ENCODE measurements around the gene LMOD3. TPM values are rescaled to one million over a fixed set of nuclear protein-coding genes. Genes with fewer than 3 reads are reported as not detected.

Gene LMOD3
- total and polyA plus RNA-seq, 2 donors (not counting 1 experiment from before 2014, with no cell fraction given): not detected

- intact Hi-C loops (cut with micrococcal nuclease): loop anchor here (5.0 kb wide), 2 partner anchors 158 to 273 kb away; no protein-coding TSS in a partner anchor
- H3K4me2 ChIP-seq (replicated peaks; ENCODE audit: low read depth, low read length, poor library complexity, severe bottlenecking): no peak overlapping the region
- ChIA-PET POLR2A (no interaction called here), CTCF (interaction anchor here (1.4 to 5.5 kb wide), 3 partner anchors 10 to 245 kb away, joined by 4 to 40 read pairs (median 24); no protein-coding TSS in a partner anchor)
- no peak overlapping the region for H3K9ac ChIP-seq (ENCODE audit: low read length)
- H3K9me3 ChIP-seq (ENCODE audit: control extremely low read depth in 1 of 3, control insufficient read depth in 2 of 3, insufficient read depth in 1 of 3, low read length in 2 of 3): no peaks in the 10 kb centered on the region
- no peaks in the 10 kb centered on the region for H3K79me2 ChIP-seq (ENCODE audit: control insufficient read depth, insufficient read depth, low read length)
- DNase-seq (no peak), ATAC-seq (ENCODE audit: low read depth) (no peak)
- no peak overlapping the region for H3K4me3 ChIP-seq (ENCODE audit: control extremely low read depth in 1 of 5, extremely low read depth in 1 of 5, insufficient read depth in 1 of 5, low read depth in 2 of 5, low read length in 4 of 5)
- TF ChIP-seq CTCF (IDR thresholded peaks at IDR 0.05): no peak
- no peak for TF ChIP-seq EZH2 (IDR thresholded peaks at IDR 0.05; ENCODE audit: borderline replicate concordance, insufficient read depth, low read depth, low read length, poor library complexity, severe bottlenecking)
- H3K27ac ChIP-seq (ENCODE audit: low read length in 2 of 2): no peak overlapping the region
- H2AFZ ChIP-seq (ENCODE audit: insufficient read depth, low read depth, low read length, poor library complexity, severe bottlenecking): no peak overlapping the region
- no peaks in the 10 kb centered on the region for H3K4me1 ChIP-seq (ENCODE audit: control insufficient read depth in 2 of 2, insufficient read depth in 2 of 2, low read length in 2 of 2)
- H3K4me1 Mint-ChIP-seq: no peaks in the 10 kb centered on the region
- H3K27me3 Mint-ChIP-seq: peaks cover 3% of the 10 kb centered on the region
- H3K27me3 ChIP-seq (replicated peaks in 1 of 4; ENCODE audit: control extremely low read depth in 1 of 4, control insufficient read depth in 3 of 4, insufficient read depth in 4 of 4, low read length in 3 of 4): no peaks in the 10 kb centered on the region
- no peak overlapping the region for H3K27ac Mint-ChIP-seq
- H3K9me3 Mint-ChIP-seq (ENCODE audit: insufficient read depth): no peaks in the 10 kb centered on the region
- H3K4me3 Mint-ChIP-seq: no peak overlapping the region
- no peaks in the 10 kb centered on the region for H3K36me3 ChIP-seq (replicated peaks in 1 of 2; ENCODE audit: control extremely low read depth in 1 of 2, control insufficient read depth in 1 of 2, extremely low read depth in 1 of 2, insufficient read depth in 2 of 2, low read length in 1 of 2)
- no peaks in the 10 kb centered on the region for H4K20me1 ChIP-seq (ENCODE audit: control insufficient read depth, insufficient read depth, low read length, poor library complexity, severe bottlenecking)
Observed at GRCh38 chr3:69164296-69164695, 41.9 kb upstream of the LMOD3 start.

DNA sequence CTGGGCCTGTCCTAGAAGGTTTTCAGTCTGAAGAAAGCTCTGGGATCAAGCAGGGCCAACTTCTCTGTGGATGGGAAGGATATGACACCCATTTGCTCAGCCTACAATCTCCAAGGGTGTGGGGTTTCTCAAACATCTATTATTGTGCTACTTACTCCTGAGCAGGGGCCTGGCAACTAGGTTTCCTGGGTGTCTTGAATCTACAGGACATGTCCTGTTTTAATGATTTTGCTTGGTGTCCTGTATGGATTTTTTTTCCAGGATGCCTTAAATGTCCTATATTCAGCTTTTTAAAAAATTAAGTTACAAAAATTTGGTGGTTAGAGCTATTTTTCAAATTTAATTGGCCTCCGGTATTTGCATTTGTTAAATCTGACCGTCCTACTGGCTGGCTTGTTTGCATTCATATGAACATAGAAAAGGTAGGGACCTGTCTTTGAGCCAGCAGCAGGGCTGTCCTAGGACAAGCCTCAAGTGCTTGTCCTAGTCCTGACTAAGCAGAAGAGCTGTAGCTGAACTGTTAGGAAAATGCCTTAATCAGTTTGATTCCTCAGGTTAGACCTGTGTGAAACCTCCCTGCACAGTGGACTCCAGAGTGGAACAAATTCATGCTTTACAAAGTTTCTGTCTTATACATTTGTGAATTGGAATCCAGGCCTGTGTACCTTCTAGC is 40.0 kb upstream of the LMOD3 start:
- DNase-seq: no peak
- H3K27ac ChIP-seq (ENCODE audit: low read length in 2 of 2): no peak overlapping the region
- H3K27me3 ChIP-seq (replicated peaks in 1 of 4; ENCODE audit: control extremely low read depth in 1 of 4, control insufficient read depth in 3 of 4, insufficient read depth in 4 of 4, low read length in 3 of 4): no peaks in the 10 kb centered on the region
- H3K36me3 ChIP-seq (replicated peaks in 1 of 2; ENCODE audit: control extremely low read depth in 1 of 2, control insufficient read depth in 1 of 2, extremely low read depth in 1 of 2, insufficient read depth in 2 of 2, low read length in 1 of 2): no peaks in the 10 kb centered on the region
- intact Hi-C loops (cut with micrococcal nuclease): loop anchor here (5.0 kb wide), 2 partner anchors 160 to 275 kb away; no protein-coding TSS in a partner anchor
- no peak overlapping the region for H3K27ac Mint-ChIP-seq
- H3K4me2 ChIP-seq (replicated peaks; ENCODE audit: low read depth, low read length, poor library complexity, severe bottlenecking): no peak overlapping the region
- no peak overlapping the region for H2AFZ ChIP-seq (ENCODE audit: insufficient read depth, low read depth, low read length, poor library complexity, severe bottlenecking)
- no peaks in the 10 kb centered on the region for H3K4me1 ChIP-seq (ENCODE audit: control insufficient read depth in 2 of 2, insufficient read depth in 2 of 2, low read length in 2 of 2)
- H3K9me3 Mint-ChIP-seq (ENCODE audit: insufficient read depth): no peaks in the 10 kb centered on the region
- no peak for ATAC-seq (ENCODE audit: low read depth)
- H3K9me3 ChIP-seq (ENCODE audit: control extremely low read depth in 1 of 3, control insufficient read depth in 2 of 3, insufficient read depth in 1 of 3, low read length in 2 of 3): no peaks in the 10 kb centered on the region
- H3K27me3 Mint-ChIP-seq: peaks cover 2% of the 10 kb centered on the region
- TF ChIP-seq EZH2 (IDR thresholded peaks at IDR 0.05; ENCODE audit: borderline replicate concordance, insufficient read depth, low read depth, low read length, poor library complexity, severe bottlenecking) (no peak), CTCF (IDR thresholded peaks at IDR 0.05) (no peak)
- no peaks in the 10 kb centered on the region for H3K79me2 ChIP-seq (ENCODE audit: control insufficient read depth, insufficient read depth, low read length)
- H3K4me3 ChIP-seq (ENCODE audit: control extremely low read depth in 1 of 5, extremely low read depth in 1 of 5, insufficient read depth in 1 of 5, low read depth in 2 of 5, low read length in 4 of 5): no peak overlapping the region
- no peak overlapping the region for H3K9ac ChIP-seq (ENCODE audit: low read length)
- CTCF ChIA-PET: interaction anchor here (0.6 to 5.5 kb wide), 15 partner anchors 9 to 785 kb away, joined by 3 to 40 read pairs (median 6); no protein-coding TSS in a partner anchor
- no peaks in the 10 kb centered on the region for H3K4me1 Mint-ChIP-seq
- no peak overlapping the region for H3K4me3 Mint-ChIP-seq
- WGBS (ENCODE audit: insufficient coverage): 100% methylated on average over 2 of the region's 2 CpGs
- H4K20me1 ChIP-seq (ENCODE audit: control insufficient read depth, insufficient read depth, low read length, poor library complexity, severe bottlenecking): no peaks in the 10 kb centered on the region
- POLR2A ChIA-PET: no interaction called here

Data from B cell (primary cell).